ENCODE data around the gene BLACAT1.

- TF ChIP-seq CTCF (IDR thresholded peaks at IDR 0.05 in 8 of 11, conservative IDR thresholded peaks at IDR 0.05 in 3 of 11) (no peak), POLR2A (IDR thresholded peaks at IDR 0.05) (no peak), POLR2AphosphoS5 (IDR thresholded peaks at IDR 0.05) (no peak)
These were observed 3.5 kb downstream of the BLACAT1 start for GRCh38 chr1:205452364-205452763.

Measured in spleen (tissue), 7 donors.